Body of pancreas (tissue), 4 donors: Measurements from ENCODE around the gene SERPINB10. TPM values are rescaled to one million over a fixed set of nuclear protein-coding genes. Genes with fewer than 3 reads are reported as not detected.
"Not testable (repeated sequence)": the region's sequence is repeated elsewhere in the genome, so short reads cannot be mapped to it uniquely, and the experiment has no call there.

ENCODE experiments used
- ATAC-seq: fragments of 150-250 bp; one replicate; pipeline ENCODE4 v1.9.1; 2016
- DNase-seq, 4 donors: peaks; one replicate each; pipeline ENCODE4 v3.0.0-alpha.2; 2019
- H3K27ac ChIP-seq, 4 donors: fragments of 200-600 bp; sonication (generic); 1 replicate in 3 of 4; 2 replicates in 1 of 4; pipeline versions ENCODE4 v1.5.1 to v1.6.1; 2016 to 2019; ENCODE audit warnings: mild to moderate bottlenecking in 1 of 4, mixed read lengths in 1 of 4, moderate library complexity in 1 of 4
- H3K27me3 ChIP-seq, 2 donors: fragments of 200-600 bp; sonication (generic); one replicate each; pipeline ENCODE4 v1.6.0; 2016; ENCODE audit warnings: mild to moderate bottlenecking in 1 of 2
- H3K36me3 ChIP-seq, 2 donors: fragments of 200-600 bp; sonication (generic); replicated peaks in 1 of 2; 2 replicates each; pipeline ENCODE4 v1.5.1; 2016; ENCODE audit warnings: low read depth in 2 of 2; ENCODE audit not compliant: insufficient read depth in 1 of 2
- H3K4me1 ChIP-seq: fragments of 200-600 bp; sonication (generic); one replicate; pipeline ENCODE4 v1.6.0; 2016
- H3K4me3 ChIP-seq, 2 donors: fragments of 200-600 bp; sonication (generic); 1 replicate in 1 of 2; 2 replicates in 1 of 2; pipeline ENCODE4 v1.5.1; 2016 to 2019
- H3K9me3 ChIP-seq, 3 donors: fragments of 200-600 bp; sonication (generic); 1 replicate in 2 of 3; 2 replicates in 1 of 3; pipeline ENCODE4 v1.5.1; 2016
- CTCF ChIP-seq, 7 experiments: fragments of 450-650 bp in 4 of 7; fragments of 200-600 bp in 3 of 7; sonication (generic) in 3 of 7; IDR thresholded peaks; one replicate each; pipeline ENCODE4 v1.5.1; 2016 to 2019; ENCODE audit warnings: antibody characterized with exemption in 7 of 7
- POLR2A ChIP-seq, 3 donors: fragments of 450-650 bp; IDR thresholded peaks; one replicate each; pipeline ENCODE4 v1.6.1; 2016; ENCODE audit warnings: antibody characterized with exemption in 3 of 3, mild to moderate bottlenecking in 2 of 3
- WGBS, 2 donors: methylation state at CpG; one replicate each; pipeline ENCODE4 v1.1.5; 2017; 5-methylcytosine and 5-hydroxymethylcytosine counted together
- intact Hi-C: fragments of 100-400 bp; cut with DNase I; formaldehyde crosslinking; loops from one replicate; pipeline ENCODE4 v1.15.1; 2023
- total RNA-seq, 2 donors: library from RNA; depleted of rRNA; stranded (reverse); fragments of >200 nt; gene quantifications; one replicate each; pipeline ENCODE4 v1.1.0, GENCODE V29; 2016

SERPINB10 gene
- total RNA-seq, 2 donors from 2014 or later, result not detected

- H3K9me3 ChIP-seq, result no peaks in the 10 kb centered on the region
- no peak for TF ChIP-seq CTCF (IDR thresholded peaks at IDR 0.05)
- no peak for TF ChIP-seq POLR2A (IDR thresholded peaks at IDR 0.05)
- H3K4me1 ChIP-seq, result peaks cover under 1% of the 10 kb centered on the region
- ATAC-seq (no peak), DNase-seq (no peak)
- no peaks in the 10 kb centered on the region for H3K27me3 ChIP-seq
- H3K4me3 ChIP-seq, result no peak overlapping the region
- intact Hi-C loops, result loop anchor here (10.0 kb wide), 1 partner anchor 406 kb away; no protein-coding TSS in a partner anchor
- H3K36me3 ChIP-seq, result no peaks in the 10 kb centered on the region
- WGBS, 2 donors, result 73 to 91% methylated on average over 3 of the region's 3 CpGs
- H3K27ac ChIP-seq, result no peak overlapping the region
These were observed 23.1 kb downstream of the SERPINB10 start for GRCh38 chr18:63930773-63931354.

- no peaks in the 10 kb centered on the region for H3K36me3 ChIP-seq
- DNase-seq, result peak; percentile 87 to 90 (median 89)
- TF ChIP-seq CTCF (IDR thresholded peaks at IDR 0.05), result peak; percentile 70 to 94 (median 92)
- no peak for TF ChIP-seq POLR2A (IDR thresholded peaks at IDR 0.05)
- peak overlapping the region in 1 of 2 donors; percentile 9 for H3K4me3 ChIP-seq
- H3K9me3 ChIP-seq, result no peaks in the 10 kb centered on the region
- WGBS, 2 donors, result 1 to 2% methylated on average over 35 to 54 of the region's 54 CpGs
- intact Hi-C loops, result loop anchor here (5.0 to 10.0 kb wide), 2 partner anchors 114 to 412 kb away; no protein-coding TSS in a partner anchor
- H3K4me1 ChIP-seq, result peaks cover 11% of the 10 kb centered on the region
- ATAC-seq, result peak; percentile 100
- peak overlapping the region in 1 of 4 donors; percentile 20 for H3K27ac ChIP-seq
- H3K27me3 ChIP-seq, result no peaks in the 10 kb centered on the region
These were observed 28.6 kb downstream of the SERPINB10 start for GRCh38 chr18:63936156-63936931.

DNA sequence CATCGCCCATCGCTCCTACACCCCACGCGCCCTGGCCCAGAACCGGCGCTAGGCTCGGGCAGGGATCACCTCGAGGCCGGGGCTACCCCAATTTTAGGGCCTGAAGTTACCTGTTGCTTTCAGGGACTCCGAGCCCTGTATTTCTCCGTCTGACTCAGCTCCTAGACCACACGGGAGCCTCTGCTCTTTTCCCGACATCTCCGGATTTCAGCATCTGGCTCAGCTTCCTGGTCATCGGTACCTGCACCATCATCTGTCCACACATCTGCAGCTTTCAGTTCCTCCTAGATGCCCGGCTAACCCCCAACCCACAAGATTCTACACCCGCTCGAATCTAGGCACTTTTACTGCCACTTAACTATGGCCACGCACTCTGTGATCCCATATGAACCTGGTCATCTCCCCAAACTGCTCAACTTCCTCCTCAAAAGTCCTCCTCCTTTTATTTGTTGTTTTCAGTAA lies 29.2 kb downstream of the SERPINB10 start:
- ATAC-seq (no peak), DNase-seq (no peak)
- intact Hi-C loops, result loop anchor here (5.0 to 10.0 kb wide), 2 partner anchors 115 to 412 kb away; no protein-coding TSS in a partner anchor
- Histone ChIP-seq H3K27ac (no peak overlapping the region), H3K4me1 (peaks cover 11% of the 10 kb centered on the region), H3K9me3 (no peaks in the 10 kb centered on the region), H3K27me3 (no peaks in the 10 kb centered on the region), H3K36me3 (no peaks in the 10 kb centered on the region), H3K4me3 (no peak overlapping the region)
- TF ChIP-seq POLR2A (IDR thresholded peaks at IDR 0.05), result no peak
- no peak for TF ChIP-seq CTCF (IDR thresholded peaks at IDR 0.05)
- WGBS, 2 donors, result 31 to 45% methylated on average over 19 of the region's 19 CpGs

GRCh38 chr18:63940008-63940407 lies 32.2 kb downstream of the SERPINB10 start:
- ATAC-seq (no peak), DNase-seq (no peak)
- 80 to 87% methylated on average over 8 of the region's 8 CpGs for WGBS, 2 donors
- intact Hi-C loops, result no loop called here
- no peak overlapping the region for H3K4me3 ChIP-seq
- no peaks in the 10 kb centered on the region for H3K9me3 ChIP-seq
- H3K36me3 ChIP-seq, result no peaks in the 10 kb centered on the region
- H3K4me1 ChIP-seq, result peaks cover 11% of the 10 kb centered on the region
- no peak for TF ChIP-seq CTCF (IDR thresholded peaks at IDR 0.05)
- peaks cover 0 to 4% of the 10 kb centered on the region in 2 donors for H3K27me3 ChIP-seq
- H3K27ac ChIP-seq, result no peak overlapping the region

DNA sequence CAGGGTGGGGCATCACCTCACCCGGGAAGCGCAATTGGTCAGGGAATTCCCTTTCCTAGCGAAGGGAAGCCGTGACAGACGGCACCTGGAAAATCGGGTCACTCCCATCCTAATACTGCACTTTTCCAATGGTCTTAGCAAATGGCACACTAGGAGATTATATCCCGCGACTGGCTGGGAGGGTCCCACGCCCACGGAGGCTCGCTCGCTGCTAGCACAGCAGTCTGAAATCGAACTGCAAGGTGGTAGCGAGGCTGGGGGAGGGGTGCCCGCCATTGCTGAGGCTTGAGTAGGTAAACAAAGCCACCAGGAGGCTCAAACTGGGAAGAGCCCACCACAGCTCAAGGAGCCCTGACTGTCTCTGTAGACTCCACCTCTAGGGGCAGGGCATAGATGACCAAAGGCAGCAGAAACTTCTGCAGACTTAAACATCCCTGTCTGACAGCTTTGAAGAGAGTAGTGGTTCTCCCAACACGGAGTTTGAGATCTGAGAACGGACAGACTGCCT lies 32.8 kb downstream of the SERPINB10 start:
- H3K27ac ChIP-seq, H3K36me3 ChIP-seq, H3K4me3 ChIP-seq, H3K9me3 ChIP-seq, H3K27me3 ChIP-seq, DNase-seq, intact Hi-C loops, ATAC-seq: not testable (repeated sequence)
- H3K4me1 ChIP-seq, result peaks cover 11% of the 10 kb centered on the region
- 68 to 86% methylated on average over 16 to 17 of the region's 17 CpGs for WGBS, 2 donors
